Esophagus muscularis mucosa (tissue), 4 donors: Measurements from ENCODE around the gene MYADM. TPM values are rescaled to one million over a fixed set of nuclear protein-coding genes. Genes with fewer than 3 reads are reported as not detected.

Experiments used
- DNase-seq: peaks from one replicate; pipeline ENCODE4 v3.0.0-alpha.2; 2017; ENCODE audit errors: extremely low spot score
- H3K27ac ChIP-seq, 4 donors: fragments of 200-600 bp; sonication (generic); replicated peaks in 1 of 4; 1 replicate in 3 of 4; 2 replicates in 1 of 4; pipeline ENCODE4 v1.5.1; 2016 to 2019; ENCODE audit warnings: mild to moderate bottlenecking in 1 of 4
- H3K27me3 ChIP-seq, 4 donors: fragments of 200-600 bp; sonication (generic); one replicate each; pipeline versions ENCODE4 v1.5.1 to v1.6.0; 2016 to 2019
- H3K36me3 ChIP-seq, 4 donors: fragments of 200-600 bp; sonication (generic); one replicate each; pipeline ENCODE4 v1.5.1; 2016 to 2019
- H3K4me1 ChIP-seq, 4 donors: fragments of 200-600 bp; sonication (generic); one replicate each; pipeline ENCODE4 v1.5.1; 2016 to 2019
- H3K4me3 ChIP-seq, 4 donors: fragments of 200-600 bp; sonication (generic); 1 replicate in 2 of 4; 2 replicates in 2 of 4; pipeline ENCODE4 v1.5.1; 2016 to 2019; ENCODE audit warnings: mild to moderate bottlenecking in 4 of 4, moderate library complexity in 1 of 4
- H3K9me3 ChIP-seq, 4 donors: fragments of 200-600 bp; sonication (generic); 1 replicate in 3 of 4; 2 replicates in 1 of 4; pipeline ENCODE4 v1.5.1; 2016 to 2019
- CTCF ChIP-seq, 3 experiments: fragments of 200-600 bp in 2 of 3; fragments of 450-650 bp in 1 of 3; sonication (generic) in 2 of 3; IDR thresholded peaks; one replicate each; pipeline ENCODE4 v1.5.1; 2017 to 2019; ENCODE audit warnings: antibody characterized with exemption in 3 of 3, mild to moderate bottlenecking in 2 of 3, moderate library complexity in 1 of 3
- EP300 ChIP-seq: sonication (generic); formaldehyde crosslinking; IDR thresholded peaks from one replicate; pipeline ENCODE4 v1.6.1; 2017; ENCODE audit warnings: antibody characterized with exemption
- POLR2A ChIP-seq: fragments of 450-650 bp; IDR thresholded peaks from one replicate; pipeline ENCODE4 v1.6.1; 2017; ENCODE audit warnings: antibody characterized with exemption, moderate library complexity, mild to moderate bottlenecking, low read depth
- POLR2AphosphoS5 ChIP-seq, 2 donors: sonication (generic); formaldehyde crosslinking; IDR thresholded peaks; one replicate each; pipeline ENCODE4 v1.6.1; 2017; ENCODE audit warnings: antibody characterized with exemption in 2 of 2
- WGBS: methylation state at CpG from one replicate; pipeline ENCODE4 v1.1.5; 2018; 5-methylcytosine and 5-hydroxymethylcytosine counted together
- intact Hi-C: fragments of 100-400 bp; cut with DNase I; formaldehyde crosslinking; loops from one replicate; pipeline ENCODE4 v1.15.1; 2023
- total RNA-seq, 4 donors: library from RNA; depleted of rRNA; stranded (reverse); fragments of >200 nt; gene quantifications; one replicate each; pipeline versions ENCODE4 v1.1.0 to v1.2.1, GENCODE V29; 2016

Gene MYADM
- total RNA-seq, 4 donors from 2014 or later: 130 to 353 (median 204) TPM

GRCh38 chr19:53844849-53845246 is 22.8 kb upstream of the MYADM start:
- intact Hi-C loops: loop anchor here (5.0 to 10.0 kb wide), 2 partner anchors 37 to 60 kb away; partner anchors contain the start of genes CACNG7 and PRKCG
- no peaks in the 10 kb centered on the region for H3K9me3 ChIP-seq
- H3K36me3 ChIP-seq: no peaks in the 10 kb centered on the region
- no peak for TF ChIP-seq EP300
- peaks cover 8 to 13% (median 11%) of the 10 kb centered on the region in 4 donors for H3K4me1 ChIP-seq
- no peak overlapping the region for H3K27ac ChIP-seq
- no peak overlapping the region for H3K4me3 ChIP-seq
- WGBS: 85% methylated on average over 9 of the region's 9 CpGs
- H3K27me3 ChIP-seq: peaks cover 0 to 24% (median 3%) of the 10 kb centered on the region in 4 donors
- DNase-seq: no peak

GRCh38 chr19:53847555-53847954 is 20.1 kb upstream of the MYADM start:
- no peak for TF ChIP-seq POLR2AphosphoS5 (IDR thresholded peaks at IDR 0.05)
- TF ChIP-seq EP300: no peak
- no peak for TF ChIP-seq CTCF (IDR thresholded peaks at IDR 0.05)
- no peak for TF ChIP-seq POLR2A
- no peak overlapping the region for H3K4me3 ChIP-seq
- H3K4me1 ChIP-seq: peaks cover 0 to 12% (median 6%) of the 10 kb centered on the region in 4 donors
- no peak for DNase-seq
- no peaks in the 10 kb centered on the region for H3K9me3 ChIP-seq
- intact Hi-C loops: loop anchor here (5.0 to 10.0 kb wide), 2 partner anchors 35 to 57 kb away; partner anchors contain the start of genes CACNG7 and PRKCG
- WGBS: 50% methylated on average over 8 of the region's 8 CpGs
- H3K27me3 ChIP-seq: peaks cover 0 to 47% (median 3%) of the 10 kb centered on the region in 4 donors
- no peak overlapping the region for H3K27ac ChIP-seq
- H3K36me3 ChIP-seq: no peaks in the 10 kb centered on the region

- Histone ChIP-seq H3K27ac (peak overlapping the region in 3 of 4 donors; percentile 41 to 60 (median 45)), H3K27me3 (peaks cover 0 to 49% (median 3%) of the 10 kb centered on the region in 4 donors), H3K36me3 (no peaks in the 10 kb centered on the region), H3K4me1 (peaks cover 0 to 11% (median 6%) of the 10 kb centered on the region in 4 donors), H3K4me3 (no peak overlapping the region), H3K9me3 (no peaks in the 10 kb centered on the region)
- intact Hi-C loops: loop anchor here (5.0 to 10.0 kb wide), 2 partner anchors 33 to 56 kb away; partner anchors contain the start of genes CACNG7 and PRKCG
- no peak for DNase-seq
- WGBS: 53% methylated on average over 10 of the region's 11 CpGs
- TF ChIP-seq POLR2A (no peak), EP300 (no peak), POLR2AphosphoS5 (IDR thresholded peaks at IDR 0.05) (peak; percentile 26 to 44)
Observed at GRCh38 chr19:53849237-53849676, 18.4 kb upstream of the MYADM start.

DNA sequence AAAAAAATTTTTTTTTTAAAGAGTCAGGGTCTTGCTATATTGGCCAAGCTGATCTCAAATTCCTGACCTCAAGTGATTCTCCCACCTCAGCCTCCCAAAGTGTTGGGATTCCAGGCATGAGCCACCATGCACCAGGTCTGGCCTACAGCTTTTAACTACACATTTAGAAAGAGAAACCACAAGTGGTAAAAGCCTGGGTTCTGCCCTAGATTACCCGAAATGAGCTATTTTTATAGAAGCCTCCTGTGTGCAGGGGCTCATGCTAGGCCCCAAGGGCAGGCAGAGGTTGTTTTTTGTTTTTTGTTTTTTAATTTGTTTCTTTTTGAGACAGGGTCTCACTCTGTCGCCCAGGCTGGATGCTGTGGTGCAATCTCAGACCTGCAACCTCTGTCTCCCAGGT is 14.0 kb upstream of the MYADM start:
- Histone ChIP-seq H3K36me3 (no peaks in the 10 kb centered on the region), H3K27ac (no peak overlapping the region), H3K9me3 (no peaks in the 10 kb centered on the region), H3K4me1 (peaks cover 0 to 13% (median 8%) of the 10 kb centered on the region in 4 donors), H3K4me3 (no peak overlapping the region), H3K27me3 (peaks cover 0 to 34% (median 3%) of the 10 kb centered on the region in 4 donors)
- 86% methylated on average over 2 of the region's 2 CpGs for WGBS
- no peak for DNase-seq
- no peak for TF ChIP-seq POLR2A
- TF ChIP-seq CTCF (IDR thresholded peaks at IDR 0.05): no peak
- intact Hi-C loops: no loop called here

DNA sequence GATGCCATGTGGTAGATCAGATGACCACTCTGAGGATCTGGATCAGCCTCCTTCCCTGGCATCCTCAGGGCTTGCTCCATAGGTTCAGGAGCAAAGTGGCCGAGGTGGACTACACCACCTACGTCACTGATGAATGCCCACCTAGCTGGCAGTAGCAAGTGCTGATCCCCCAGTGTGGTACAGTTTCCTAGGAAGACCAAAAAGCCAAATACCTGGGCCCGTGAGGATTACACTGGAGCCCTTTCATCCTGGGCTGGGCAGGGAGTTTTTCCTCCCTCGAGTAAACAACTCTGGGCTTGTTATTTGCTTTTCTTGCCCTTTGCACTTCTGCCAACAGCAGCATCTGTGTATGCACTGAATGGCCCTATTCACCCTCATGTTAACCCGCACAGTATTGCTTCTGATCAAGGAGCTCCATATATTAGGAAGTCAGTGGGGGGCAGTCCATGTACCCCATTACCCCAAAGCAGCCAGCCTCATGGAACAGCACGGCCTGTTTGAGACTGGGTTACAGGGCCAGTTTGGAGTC is 3.3 kb upstream of the MYADM start:
- TF ChIP-seq POLR2AphosphoS5 (IDR thresholded peaks at IDR 0.05): no peak
- no peak for TF ChIP-seq POLR2A
- TF ChIP-seq EP300: no peak
- TF ChIP-seq CTCF (IDR thresholded peaks at IDR 0.05): no peak

More for the DNA sequence above, 3.3 kb upstream of the MYADM start:
- no peaks in the 10 kb centered on the region for H3K27me3 ChIP-seq
- WGBS: 84% methylated on average over 4 of the region's 6 CpGs
- H3K27ac ChIP-seq: no peak overlapping the region
- no peak overlapping the region for H3K4me3 ChIP-seq
- H3K36me3 ChIP-seq: no peaks in the 10 kb centered on the region
- no peaks in the 10 kb centered on the region for H3K9me3 ChIP-seq
- intact Hi-C loops: no loop called here
- no peak for DNase-seq
- peaks cover 22 to 26% (median 24%) of the 10 kb centered on the region in 4 donors for H3K4me1 ChIP-seq
